ENCODE measurements around the gene COTL1.

The COTL1 gene

GRCh38 chr16:84578538-84579126, 39.2 kb downstream of the COTL1 start:
- H2BK15ac ChIP-seq (ENCODE audit: low read depth, poor library complexity, severe bottlenecking), result no peak overlapping the region
- peaks cover 8% of the 10 kb centered on the region for H3K79me1 ChIP-seq (replicated peaks; ENCODE audit: low read length, poor library complexity, severe bottlenecking)
- no peak overlapping the region for H2BK5ac ChIP-seq (ENCODE audit: low read depth, low read length, poor library complexity, severe bottlenecking)
- H2AK5ac ChIP-seq (ENCODE audit: low read length, severe bottlenecking), result no peak overlapping the region
- H3K4me1 ChIP-seq (ENCODE audit: control insufficient read depth, insufficient read depth, low read depth, low read length), result peaks cover 8% of the 10 kb centered on the region
- no peaks in the 10 kb centered on the region for H3K9me3 ChIP-seq (ENCODE audit: control insufficient read depth, low read length)
- no peak overlapping the region for H2BK12ac ChIP-seq (ENCODE audit: low read length in 2 of 2)
- H3K4me3 ChIP-seq (ENCODE audit: insufficient read depth in 1 of 2, low read depth in 1 of 2, low read length in 2 of 2), result no peak overlapping the region
- H4K91ac ChIP-seq (ENCODE audit: low read length), result no peak overlapping the region
- no peak overlapping the region for H3K4me2 ChIP-seq (ENCODE audit: low read length, poor library complexity, severe bottlenecking)
- H3K14ac ChIP-seq (ENCODE audit: low read length in 2 of 2), result no peak overlapping the region
- H3K36me3 ChIP-seq (ENCODE audit: control insufficient read depth in 1 of 2, insufficient read depth in 2 of 2, low read depth in 1 of 2, low read length in 2 of 2), result peaks cover 24 to 45% of the 10 kb centered on the region in 2 experiments
- no peak overlapping the region for H3K4ac ChIP-seq (ENCODE audit: low read depth in 1 of 2, low read length in 2 of 2)
- no peak overlapping the region for H4K8ac ChIP-seq (ENCODE audit: low read length)
- H3K23ac ChIP-seq (ENCODE audit: low read length in 2 of 2), result no peak overlapping the region
- H2BK120ac ChIP-seq (ENCODE audit: low read depth, low read length), result no peak overlapping the region
- H3K27me3 ChIP-seq (ENCODE audit: control insufficient read depth in 1 of 2, insufficient read depth in 1 of 2, low read length in 2 of 2), result no peaks in the 10 kb centered on the region
- H2AFZ ChIP-seq (ENCODE audit: low read depth, low read length), result no peak overlapping the region
- H3K18ac ChIP-seq (ENCODE audit: low read depth in 1 of 2, low read length in 2 of 2), result no peak overlapping the region
- no peak overlapping the region for H3K27ac ChIP-seq (ENCODE audit: low read length, poor library complexity, severe bottlenecking)
- WGBS, result 87% methylated on average over 6 of the region's 6 CpGs
- DNase-seq, result no peak
- no peak overlapping the region for H3K9ac ChIP-seq (ENCODE audit: low read length)

DNA sequence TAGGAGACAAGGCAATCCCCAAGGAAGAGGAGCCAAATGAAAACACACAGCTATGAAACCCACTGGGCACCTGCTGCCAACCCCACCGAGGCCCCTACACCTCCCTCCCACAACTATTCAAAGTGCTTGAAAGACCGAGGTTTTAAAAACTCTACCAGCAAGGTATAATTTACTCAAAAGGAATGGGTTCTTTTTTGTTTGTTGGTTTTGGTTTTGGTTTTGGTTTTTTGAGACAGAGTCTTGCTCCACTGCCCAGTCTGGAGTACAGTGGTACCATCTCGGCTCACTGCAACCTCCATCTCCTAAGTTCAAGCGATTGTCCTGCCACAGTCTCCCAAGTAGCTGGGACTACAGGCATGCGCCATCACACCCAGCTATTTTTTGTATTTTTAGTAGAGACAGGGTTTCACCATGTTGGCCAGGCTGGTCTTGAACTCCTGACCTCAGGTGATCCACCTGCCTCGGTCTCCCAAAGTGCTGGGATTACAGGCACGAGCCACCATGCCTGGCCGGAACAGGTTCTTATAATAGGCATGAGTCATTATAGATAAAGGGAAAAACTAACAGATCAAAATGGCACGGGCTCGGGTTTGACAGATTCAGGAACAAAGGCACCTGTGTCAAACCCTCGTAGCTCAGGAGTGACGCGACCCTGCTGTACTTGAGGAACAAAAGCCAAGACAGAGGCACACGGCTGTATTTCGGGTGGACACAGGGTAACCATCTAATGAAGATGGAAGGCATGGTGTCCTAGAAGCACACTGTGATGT, 40.7 kb downstream of the COTL1 start:
- H2BK12ac ChIP-seq (ENCODE audit: low read length in 2 of 2), result no peak overlapping the region
- no peak overlapping the region for H2AK5ac ChIP-seq (ENCODE audit: low read length, severe bottlenecking)
- no peak overlapping the region for H3K23ac ChIP-seq (ENCODE audit: low read length in 2 of 2)
- 97% methylated on average over 12 of the region's 15 CpGs for WGBS
- H3K4me3 ChIP-seq (ENCODE audit: insufficient read depth in 1 of 2, low read depth in 1 of 2, low read length in 2 of 2), result no peak overlapping the region
- H2BK15ac ChIP-seq (ENCODE audit: low read depth, poor library complexity, severe bottlenecking), result no peak overlapping the region
- no peak overlapping the region for H4K91ac ChIP-seq (ENCODE audit: low read length)
- no peak overlapping the region for H3K9ac ChIP-seq (ENCODE audit: low read length)
- no peak overlapping the region for H2BK5ac ChIP-seq (ENCODE audit: low read depth, low read length, poor library complexity, severe bottlenecking)
- H3K18ac ChIP-seq (ENCODE audit: low read depth in 1 of 2, low read length in 2 of 2), result no peak overlapping the region
- no peak overlapping the region for H2BK120ac ChIP-seq (ENCODE audit: low read depth, low read length)
- H3K27ac ChIP-seq (ENCODE audit: low read length, poor library complexity, severe bottlenecking), result no peak overlapping the region
- no peak overlapping the region for H3K4me2 ChIP-seq (ENCODE audit: low read length, poor library complexity, severe bottlenecking)
- H2AFZ ChIP-seq (ENCODE audit: low read depth, low read length), result no peak overlapping the region
- no peaks in the 10 kb centered on the region for H3K27me3 ChIP-seq (ENCODE audit: control insufficient read depth in 1 of 2, insufficient read depth in 1 of 2, low read length in 2 of 2)
- H3K9me3 ChIP-seq (ENCODE audit: control insufficient read depth, low read length), result no peaks in the 10 kb centered on the region
- no peak overlapping the region for H4K8ac ChIP-seq (ENCODE audit: low read length)
- peaks cover 30 to 49% of the 10 kb centered on the region in 2 experiments for H3K36me3 ChIP-seq (ENCODE audit: control insufficient read depth in 1 of 2, insufficient read depth in 2 of 2, low read depth in 1 of 2, low read length in 2 of 2)
- H3K14ac ChIP-seq (ENCODE audit: low read length in 2 of 2), result no peak overlapping the region
- H3K4ac ChIP-seq (ENCODE audit: low read depth in 1 of 2, low read length in 2 of 2), result no peak overlapping the region
- no peak for DNase-seq
- peaks cover 7% of the 10 kb centered on the region for H3K4me1 ChIP-seq (ENCODE audit: control insufficient read depth, insufficient read depth, low read depth, low read length)
- peaks cover 17% of the 10 kb centered on the region for H3K79me1 ChIP-seq (replicated peaks; ENCODE audit: low read length, poor library complexity, severe bottlenecking)

GRCh38 chr16:84575914-84576313, 42.0 kb downstream of the COTL1 start:
- peaks cover 26% of the 10 kb centered on the region for H3K79me1 ChIP-seq (replicated peaks; ENCODE audit: low read length, poor library complexity, severe bottlenecking)
- no peak overlapping the region for H3K4ac ChIP-seq (ENCODE audit: low read depth in 1 of 2, low read length in 2 of 2)
- H3K27me3 ChIP-seq (ENCODE audit: control insufficient read depth in 1 of 2, insufficient read depth in 1 of 2, low read length in 2 of 2), result no peaks in the 10 kb centered on the region
- no peak overlapping the region for H4K91ac ChIP-seq (ENCODE audit: low read length)
- 95% methylated on average over 7 of the region's 7 CpGs for WGBS
- H2BK12ac ChIP-seq (ENCODE audit: low read length in 2 of 2), result no peak overlapping the region
- no peaks in the 10 kb centered on the region for H3K9me3 ChIP-seq (ENCODE audit: control insufficient read depth, low read length)
- no peak overlapping the region for H3K23ac ChIP-seq (ENCODE audit: low read length in 2 of 2)
- H2AFZ ChIP-seq (ENCODE audit: low read depth, low read length), result no peak overlapping the region
- no peak overlapping the region for H2BK5ac ChIP-seq (ENCODE audit: low read depth, low read length, poor library complexity, severe bottlenecking)
- no peak overlapping the region for H2BK120ac ChIP-seq (ENCODE audit: low read depth, low read length)
- H3K18ac ChIP-seq (ENCODE audit: low read depth in 1 of 2, low read length in 2 of 2), result no peak overlapping the region
- peaks cover 7% of the 10 kb centered on the region for H3K4me1 ChIP-seq (ENCODE audit: control insufficient read depth, insufficient read depth, low read depth, low read length)
- no peak for DNase-seq
- no peak overlapping the region for H3K9ac ChIP-seq (ENCODE audit: low read length)
- H3K14ac ChIP-seq (ENCODE audit: low read length in 2 of 2), result no peak overlapping the region
- H3K36me3 ChIP-seq (ENCODE audit: control insufficient read depth in 1 of 2, insufficient read depth in 2 of 2, low read depth in 1 of 2, low read length in 2 of 2), result peaks cover 38 to 57% of the 10 kb centered on the region in 2 experiments
- no peak overlapping the region for H2AK5ac ChIP-seq (ENCODE audit: low read length, severe bottlenecking)
- no peak overlapping the region for H3K4me2 ChIP-seq (ENCODE audit: low read length, poor library complexity, severe bottlenecking)
- H3K27ac ChIP-seq (ENCODE audit: low read length, poor library complexity, severe bottlenecking), result no peak overlapping the region
- no peak overlapping the region for H3K4me3 ChIP-seq (ENCODE audit: insufficient read depth in 1 of 2, low read depth in 1 of 2, low read length in 2 of 2)
- no peak overlapping the region for H4K8ac ChIP-seq (ENCODE audit: low read length)
- no peak overlapping the region for H2BK15ac ChIP-seq (ENCODE audit: low read depth, poor library complexity, severe bottlenecking)

DNA sequence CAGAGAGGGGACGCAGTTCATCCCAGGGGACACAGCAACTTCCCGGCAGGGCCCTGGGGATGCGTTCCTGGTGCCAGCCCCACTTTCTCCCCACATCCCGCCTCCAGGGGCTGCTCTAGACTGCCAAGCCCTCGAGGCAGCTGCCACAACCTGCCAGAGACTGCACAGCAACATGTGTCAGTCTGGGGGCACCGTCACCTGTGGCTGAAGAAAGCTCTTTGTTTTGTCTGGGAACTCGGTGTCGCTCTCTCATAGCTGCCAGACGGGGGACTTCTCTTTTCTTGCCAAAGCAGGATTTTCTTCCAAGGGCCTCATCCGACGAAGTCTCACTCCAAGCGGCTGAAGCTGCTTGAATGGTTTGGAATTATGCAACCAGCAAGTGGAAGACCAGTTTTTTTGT, 43.7 kb downstream of the COTL1 start:
- no peak overlapping the region for H4K91ac ChIP-seq (ENCODE audit: low read length)
- H2AFZ ChIP-seq (ENCODE audit: low read depth, low read length), result no peak overlapping the region
- no peak overlapping the region for H2BK120ac ChIP-seq (ENCODE audit: low read depth, low read length)
- H3K4ac ChIP-seq (ENCODE audit: low read depth in 1 of 2, low read length in 2 of 2), result no peak overlapping the region
- H3K36me3 ChIP-seq (ENCODE audit: control insufficient read depth in 1 of 2, insufficient read depth in 2 of 2, low read depth in 1 of 2, low read length in 2 of 2), result peaks cover 33 to 51% of the 10 kb centered on the region in 2 experiments
- no peak overlapping the region for H3K4me2 ChIP-seq (ENCODE audit: low read length, poor library complexity, severe bottlenecking)
- no peak overlapping the region for H3K9ac ChIP-seq (ENCODE audit: low read length)
- no peak for DNase-seq
- H2AK5ac ChIP-seq (ENCODE audit: low read length, severe bottlenecking), result no peak overlapping the region
- H2BK15ac ChIP-seq (ENCODE audit: low read depth, poor library complexity, severe bottlenecking), result peak overlapping the region; percentile 75
- no peak overlapping the region for H3K14ac ChIP-seq (ENCODE audit: low read length in 2 of 2)
- H3K9me3 ChIP-seq (ENCODE audit: control insufficient read depth, low read length), result no peaks in the 10 kb centered on the region
- no peak overlapping the region for H2BK12ac ChIP-seq (ENCODE audit: low read length in 2 of 2)
- no peak overlapping the region for H3K23ac ChIP-seq (ENCODE audit: low read length in 2 of 2)
- no peaks in the 10 kb centered on the region for H3K27me3 ChIP-seq (ENCODE audit: control insufficient read depth in 1 of 2, insufficient read depth in 1 of 2, low read length in 2 of 2)
- no peak overlapping the region for H3K18ac ChIP-seq (ENCODE audit: low read depth in 1 of 2, low read length in 2 of 2)
- no peak overlapping the region for H2BK5ac ChIP-seq (ENCODE audit: low read depth, low read length, poor library complexity, severe bottlenecking)
- H3K4me3 ChIP-seq (ENCODE audit: insufficient read depth in 1 of 2, low read depth in 1 of 2, low read length in 2 of 2), result no peak overlapping the region
- H3K79me1 ChIP-seq (replicated peaks; ENCODE audit: low read length, poor library complexity, severe bottlenecking), result peaks cover 21% of the 10 kb centered on the region
- no peak overlapping the region for H4K8ac ChIP-seq (ENCODE audit: low read length)
- H3K4me1 ChIP-seq (ENCODE audit: control insufficient read depth, insufficient read depth, low read depth, low read length), result peaks cover 3% of the 10 kb centered on the region
- WGBS, result 94% methylated on average over 12 of the region's 12 CpGs
- H3K27ac ChIP-seq (ENCODE audit: low read length, poor library complexity, severe bottlenecking), result no peak overlapping the region

Data from mesenchymal stem cell (in vitro differentiated cells and primary cell).